GM12892 (cell line): ENCODE measurements around the gene BCAN.

Experiments
- POLR2A ChIP-seq: IDR thresholded peaks from 2 replicates; pipeline ENCODE4 v1.6.1; 2011; ENCODE audit warnings: low read depth, low read length, control low read depth
- POLR2AphosphoS5 ChIP-seq: IDR thresholded peaks from 2 replicates; pipeline ENCODE4 v1.6.1; 2011; ENCODE audit warnings: low read depth, low read length, control low read depth
- TAF1 ChIP-seq: IDR thresholded peaks from 2 replicates; pipeline ENCODE4 v1.6.1; 2011; ENCODE audit warnings: low read depth, mild to moderate bottlenecking, control low read depth, low read length, borderline replicate concordance

DNA sequence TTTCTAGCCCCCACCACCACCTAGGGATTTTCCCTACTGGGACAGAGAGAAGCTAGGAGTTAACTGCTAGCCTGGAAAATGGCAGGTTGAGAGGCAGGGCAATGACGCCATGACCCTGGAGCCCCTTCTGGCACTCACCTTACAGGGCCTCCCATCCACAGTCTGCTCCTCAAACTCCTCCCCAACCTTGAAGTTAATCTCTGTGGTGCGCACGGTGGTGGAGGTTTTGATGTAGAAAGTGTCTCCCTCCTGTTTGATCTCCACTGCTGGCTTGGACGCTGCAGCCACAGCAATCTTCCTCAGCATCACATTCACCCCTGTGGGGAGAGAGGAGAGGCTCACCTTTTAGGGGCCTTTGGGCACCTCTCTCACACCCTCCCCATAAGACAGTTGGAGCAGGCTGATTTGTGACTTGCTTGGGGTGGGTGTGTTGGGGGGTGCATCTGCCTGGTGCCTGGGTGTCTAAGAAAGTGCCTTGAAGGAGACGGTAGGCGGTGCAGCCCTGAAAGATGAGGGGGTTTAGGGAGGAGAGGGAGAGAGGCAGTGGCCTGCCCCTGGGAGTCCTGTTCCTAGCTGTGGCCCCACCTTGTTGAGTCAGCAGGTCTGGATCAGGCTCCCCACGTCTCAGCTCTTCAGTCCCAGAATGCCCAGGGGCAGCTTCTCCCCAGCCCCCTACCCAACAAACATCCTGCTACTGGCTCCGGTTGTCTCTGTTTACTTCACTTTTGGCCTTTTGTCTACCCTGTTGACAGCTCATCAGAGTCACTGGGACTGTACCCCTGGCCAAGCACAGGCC lies 59.0 kb downstream of the BCAN start:
- TF ChIP-seq POLR2A (no peak), POLR2AphosphoS5 (no peak), TAF1 (no peak)
